ENCODE results near the gene ARHGAP44.
A peak's percentile ranks its signal among the peaks of the same experiment; 100 is the strongest.

The ARHGAP44 gene

GRCh38 chr17:12979826-12980500, 190.7 kb downstream of the ARHGAP44 start:
- no peak overlapping the region for H3K4me3 Mint-ChIP-seq
- H3K27me3 Mint-ChIP-seq, result peaks cover 10% of the 10 kb centered on the region
- no peaks in the 10 kb centered on the region for H3K4me1 Mint-ChIP-seq (ENCODE audit: low read depth)
- no peaks in the 10 kb centered on the region for H3K9me3 Mint-ChIP-seq (ENCODE audit: low read depth)
- no peaks in the 10 kb centered on the region for H3K36me3 Mint-ChIP-seq
- no peak overlapping the region for H3K27ac Mint-ChIP-seq

- no peak overlapping the region for H3K27ac Mint-ChIP-seq
- H3K4me3 Mint-ChIP-seq, result no peak overlapping the region
- H3K36me3 Mint-ChIP-seq, result no peaks in the 10 kb centered on the region
- H3K9me3 Mint-ChIP-seq (ENCODE audit: low read depth), result no peaks in the 10 kb centered on the region
- no peaks in the 10 kb centered on the region for H3K4me1 Mint-ChIP-seq (ENCODE audit: low read depth)
- H3K27me3 Mint-ChIP-seq, result peaks cover 6% of the 10 kb centered on the region
Measured at GRCh38 chr17:12982224-12982623, 192.9 kb downstream of the ARHGAP44 start.

- Mint-ChIP-seq H3K36me3 (no peaks in the 10 kb centered on the region), H3K4me3 (no peak overlapping the region), H3K27ac (no peak overlapping the region), H3K27me3 (peaks cover 2% of the 10 kb centered on the region), H3K9me3 (ENCODE audit: low read depth) (no peaks in the 10 kb centered on the region), H3K4me1 (ENCODE audit: low read depth) (no peaks in the 10 kb centered on the region)
Measured at GRCh38 chr17:12983991-12984884, 194.9 kb downstream of the ARHGAP44 start.

- Mint-ChIP-seq H3K27me3 (peaks cover 2% of the 10 kb centered on the region), H3K36me3 (peaks cover 7% of the 10 kb centered on the region), H3K4me1 (ENCODE audit: low read depth) (no peaks in the 10 kb centered on the region), H3K27ac (no peak overlapping the region), H3K4me3 (no peak overlapping the region), H3K9me3 (ENCODE audit: low read depth) (no peaks in the 10 kb centered on the region)
Measured at GRCh38 chr17:12985431-12986293, 196.4 kb downstream of the ARHGAP44 start.

GRCh38 chr17:12987120-12987519, 197.8 kb downstream of the ARHGAP44 start:
- Mint-ChIP-seq H3K27ac (no peak overlapping the region), H3K36me3 (peaks cover 17% of the 10 kb centered on the region), H3K27me3 (no peaks in the 10 kb centered on the region), H3K9me3 (ENCODE audit: low read depth) (no peaks in the 10 kb centered on the region), H3K4me1 (ENCODE audit: low read depth) (no peaks in the 10 kb centered on the region), H3K4me3 (no peak overlapping the region)

GRCh38 chr17:12990041-12990808, 200.9 kb downstream of the ARHGAP44 start:
- Mint-ChIP-seq H3K4me1 (ENCODE audit: low read depth) (no peaks in the 10 kb centered on the region), H3K36me3 (peaks cover 21% of the 10 kb centered on the region), H3K9me3 (ENCODE audit: low read depth) (no peaks in the 10 kb centered on the region), H3K27ac (peak overlapping the region; percentile 41), H3K27me3 (no peaks in the 10 kb centered on the region), H3K4me3 (no peak overlapping the region)

GRCh38 chr17:12990926-12991325, 201.6 kb downstream of the ARHGAP44 start:
- Mint-ChIP-seq H3K36me3 (peaks cover 21% of the 10 kb centered on the region), H3K4me3 (no peak overlapping the region), H3K4me1 (ENCODE audit: low read depth) (no peaks in the 10 kb centered on the region), H3K9me3 (ENCODE audit: low read depth) (no peaks in the 10 kb centered on the region), H3K27me3 (no peaks in the 10 kb centered on the region), H3K27ac (no peak overlapping the region)

- H3K4me1 Mint-ChIP-seq (ENCODE audit: low read depth), result no peaks in the 10 kb centered on the region
- H3K27ac Mint-ChIP-seq, result no peak overlapping the region
- no peaks in the 10 kb centered on the region for H3K9me3 Mint-ChIP-seq (ENCODE audit: low read depth)
- H3K4me3 Mint-ChIP-seq, result no peak overlapping the region
- H3K27me3 Mint-ChIP-seq, result no peaks in the 10 kb centered on the region
- H3K36me3 Mint-ChIP-seq, result peaks cover 24% of the 10 kb centered on the region
Measured at GRCh38 chr17:12992676-12993075, 203.4 kb downstream of the ARHGAP44 start.

GRCh38 chr17:12993631-12994030, 204.3 kb downstream of the ARHGAP44 start:
- Mint-ChIP-seq H3K4me1 (ENCODE audit: low read depth) (no peaks in the 10 kb centered on the region), H3K27ac (no peak overlapping the region), H3K36me3 (peaks cover 25% of the 10 kb centered on the region), H3K27me3 (no peaks in the 10 kb centered on the region), H3K9me3 (ENCODE audit: low read depth) (no peaks in the 10 kb centered on the region), H3K4me3 (no peak overlapping the region)

GRCh38 chr17:12994341-12995074, 205.2 kb downstream of the ARHGAP44 start:
- Mint-ChIP-seq H3K27ac (peak overlapping the region; percentile 34), H3K4me1 (ENCODE audit: low read depth) (no peaks in the 10 kb centered on the region), H3K4me3 (no peak overlapping the region), H3K27me3 (no peaks in the 10 kb centered on the region), H3K36me3 (peaks cover 25% of the 10 kb centered on the region), H3K9me3 (ENCODE audit: low read depth) (no peaks in the 10 kb centered on the region)

GRCh38 chr17:12995106-12995895, 206.0 kb downstream of the ARHGAP44 start:
- Mint-ChIP-seq H3K4me3 (no peak overlapping the region), H3K4me1 (ENCODE audit: low read depth) (no peaks in the 10 kb centered on the region), H3K36me3 (peaks cover 19% of the 10 kb centered on the region), H3K27me3 (no peaks in the 10 kb centered on the region), H3K27ac (peak overlapping the region; percentile 34), H3K9me3 (ENCODE audit: low read depth) (no peaks in the 10 kb centered on the region)

GRCh38 chr17:12995896-12996295, 206.6 kb downstream of the ARHGAP44 start:
- Mint-ChIP-seq H3K9me3 (ENCODE audit: low read depth) (no peaks in the 10 kb centered on the region), H3K4me3 (no peak overlapping the region), H3K27me3 (no peaks in the 10 kb centered on the region), H3K27ac (no peak overlapping the region), H3K36me3 (peaks cover 18% of the 10 kb centered on the region), H3K4me1 (ENCODE audit: low read depth) (no peaks in the 10 kb centered on the region)

- Mint-ChIP-seq H3K9me3 (ENCODE audit: low read depth) (no peaks in the 10 kb centered on the region), H3K27ac (no peak overlapping the region), H3K4me3 (no peak overlapping the region), H3K36me3 (peaks cover 16% of the 10 kb centered on the region), H3K27me3 (no peaks in the 10 kb centered on the region), H3K4me1 (ENCODE audit: low read depth) (no peaks in the 10 kb centered on the region)
Measured at GRCh38 chr17:12996357-12996756, 207.1 kb downstream of the ARHGAP44 start.
